CD14-positive monocyte (primary cell): Measurements from ENCODE around the gene NELL1. TPM values are rescaled to one million over a fixed set of nuclear protein-coding genes. Genes with fewer than 3 reads are reported as not detected.

Experiments
- DNase-seq, 3 donors: peaks; one replicate each; pipeline ENCODE4 v3.0.0-alpha.2; 2011 to 2022
- H2AFZ ChIP-seq: 2 replicates; pipeline ENCODE4 v1.6.0; 2012; ENCODE audit warnings: mild to moderate bottlenecking, low read depth, low read length, inconsistent platforms; ENCODE audit not compliant: insufficient read depth, poor library complexity, severe bottlenecking
- H3K27ac ChIP-seq, 2 donors: 1 replicate in 1 of 2; 2 replicates in 1 of 2; pipeline ENCODE4 v1.5.1; 2012 to 2013; ENCODE audit warnings: low read length in 2 of 2, control low read depth in 1 of 2, inconsistent platforms in 1 of 2, low read depth in 1 of 2, mild to moderate bottlenecking in 1 of 2
- H3K27me3 ChIP-seq, 2 donors: one replicate each; pipeline versions ENCODE4 v1.6.0 to v1.6.1; 2011 to 2013; ENCODE audit warnings: low read length in 2 of 2; ENCODE audit not compliant: control insufficient read depth in 2 of 2, insufficient read depth in 2 of 2
- H3K36me3 ChIP-seq, 2 donors: replicated peaks in 1 of 2; 1 replicate in 1 of 2; 2 replicates in 1 of 2; pipeline versions ENCODE4 v1.5.1 to v1.6.1; 2012 to 2013; ENCODE audit warnings: low read length in 2 of 2, control low read depth in 1 of 2, inconsistent platforms in 1 of 2, mild to moderate bottlenecking in 1 of 2; ENCODE audit not compliant: insufficient read depth in 2 of 2, control insufficient read depth in 1 of 2
- H3K4me1 ChIP-seq, 2 donors: 1 replicate in 1 of 2; 2 replicates in 1 of 2; pipeline versions ENCODE4 v1.5.1 to v1.6.1; 2012 to 2013; ENCODE audit warnings: low read length in 2 of 2, control low read depth in 1 of 2, inconsistent platforms in 1 of 2, mild to moderate bottlenecking in 1 of 2, moderate library complexity in 1 of 2; ENCODE audit not compliant: insufficient read depth in 2 of 2, control insufficient read depth in 1 of 2
- H3K4me2 ChIP-seq: replicated peaks from 2 replicates; pipeline ENCODE3; 2012; ENCODE audit warnings: low read length, moderate library complexity, mild to moderate bottlenecking; ENCODE audit not compliant: poor library complexity, severe bottlenecking; ENCODE audit errors: extremely low read depth
- H3K4me3 ChIP-seq, 3 experiments: fragments of 200-600 bp in 1 of 3; sonication (generic) in 1 of 3; replicated peaks in 1 of 3; 1 replicate in 2 of 3; 2 replicates in 1 of 3; pipeline ENCODE4 v1.5.1; 2011 to 2013; ENCODE audit warnings: low read length in 3 of 3, mild to moderate bottlenecking in 3 of 3, control low read depth in 2 of 3, low read depth in 2 of 3, inconsistent platforms in 1 of 3, moderate library complexity in 1 of 3
- H3K79me2 ChIP-seq: 2 replicates; pipeline ENCODE4 v1.6.0; 2012; ENCODE audit warnings: mild to moderate bottlenecking, control low read depth, inconsistent platforms, low read length, moderate library complexity; ENCODE audit not compliant: insufficient read depth
- H3K9ac ChIP-seq: 2 replicates; pipeline ENCODE4 v1.6.0; 2017; ENCODE audit warnings: low read length, mild to moderate bottlenecking; ENCODE audit not compliant: insufficient read depth, poor library complexity, severe bottlenecking
- H3K9me3 ChIP-seq, 2 donors: replicated peaks in 1 of 2; 1 replicate in 1 of 2; 2 replicates in 1 of 2; pipeline versions ENCODE4 v1.5.1 to v1.6.1; 2012 to 2013; ENCODE audit warnings: low read length in 2 of 2, control low read depth in 1 of 2; ENCODE audit not compliant: control insufficient read depth in 1 of 2, insufficient read depth in 1 of 2
- H4K20me1 ChIP-seq: 2 replicates; pipeline ENCODE4 v1.6.0; 2012; ENCODE audit warnings: mild to moderate bottlenecking, low read length, control low read depth, moderate library complexity; ENCODE audit not compliant: insufficient read depth
- H3K27ac Mint-ChIP-seq, 7 donors: one replicate each; pipeline ENCODE4 v1.8.0; 2020; ENCODE audit warnings: mild to moderate bottlenecking in 7 of 7, mixed read lengths in 7 of 7, moderate library complexity in 6 of 7, inconsistent platforms in 2 of 7
- H3K27me3 Mint-ChIP-seq, 3 donors: one replicate each; pipeline ENCODE4 v1.8.0; 2021 to 2022; ENCODE audit warnings: low read depth in 3 of 3, mild to moderate bottlenecking in 3 of 3, mixed read lengths in 3 of 3, moderate library complexity in 3 of 3, inconsistent platforms in 1 of 3
- H3K36me3 Mint-ChIP-seq, 2 donors: one replicate each; pipeline ENCODE4 v1.8.0; 2020; ENCODE audit warnings: mixed read lengths in 2 of 2, inconsistent platforms in 1 of 2, mild to moderate bottlenecking in 1 of 2
- H3K4me1 Mint-ChIP-seq: one replicate; pipeline ENCODE4 v1.8.0; 2020; ENCODE audit warnings: mild to moderate bottlenecking, mixed read lengths
- H3K4me3 Mint-ChIP-seq, 2 donors: one replicate each; pipeline ENCODE4 v1.8.0; 2020; ENCODE audit warnings: mild to moderate bottlenecking in 2 of 2, mixed read lengths in 2 of 2, moderate library complexity in 1 of 2
- H3K9me3 Mint-ChIP-seq, 7 donors: one replicate each; pipeline ENCODE4 v1.8.0; 2020 to 2022; ENCODE audit warnings: mixed read lengths in 7 of 7, mild to moderate bottlenecking in 6 of 7, moderate library complexity in 6 of 7, inconsistent platforms in 2 of 7
- CTCF ChIP-seq: fragments of 200-600 bp; IDR thresholded peaks from one replicate; pipeline ENCODE4 v1.8.0; 2022; ENCODE audit warnings: antibody characterized with exemption, mild to moderate bottlenecking
- WGBS: methylation state at CpG from one replicate; pipeline ENCODE4 v1.1.5; 2013; ENCODE audit warnings: missing lambda C conversion rate; ENCODE audit not compliant: insufficient coverage; 5-methylcytosine and 5-hydroxymethylcytosine counted together
- intact Hi-C, 2 donors: fragments of 100-400 bp; cut with micrococcal nuclease; formaldehyde crosslinking; loops; one replicate each; pipeline versions ENCODE4 v1.15.0 to v1.15.1; 2023
- polyA plus RNA-seq, 3 donors: library from polyadenylated mRNA; depleted of rRNA in 1 of 3; unstranded in 2 of 3; stranded (reverse) in 1 of 3; fragments of 300-500 nt in 2 of 3; fragments of >200 nt in 1 of 3; fragmentation: Illumina TruSeq in 2 of 3; gene quantifications; 1 replicate in 2 of 3; 2 replicates in 1 of 3; pipeline ENCODE4 v1.2.3, GENCODE V29; 2012 to 2021

Gene NELL1
- polyA plus RNA-seq, 3 donors = not detected

- Histone ChIP-seq H3K4me3 (no peak overlapping the region), H3K9me3 (no peaks in the 10 kb centered on the region), H3K27me3 (no peaks in the 10 kb centered on the region), H3K79me2 (no peaks in the 10 kb centered on the region), H2AFZ (no peak overlapping the region), H3K9ac (no peak overlapping the region), H4K20me1 (no peaks in the 10 kb centered on the region), H3K27ac (no peak overlapping the region), H3K4me2 (no peak overlapping the region), H3K4me1 (no peaks in the 10 kb centered on the region), H3K36me3 (no peaks in the 10 kb centered on the region)
- no peaks in the 10 kb centered on the region for H3K4me1 Mint-ChIP-seq
- no peak for DNase-seq
- no peak overlapping the region for H3K27ac Mint-ChIP-seq
- H3K4me3 Mint-ChIP-seq = no peak overlapping the region
- H3K36me3 Mint-ChIP-seq = no peaks in the 10 kb centered on the region
- H3K9me3 Mint-ChIP-seq = peaks cover 0 to 8% (median 0%) of the 10 kb centered on the region in 7 donors
- no peak for TF ChIP-seq CTCF
- H3K27me3 Mint-ChIP-seq = no peaks in the 10 kb centered on the region
- intact Hi-C loops = no loop called here
Measured at GRCh38 chr11:21403069-21403468, 733.7 kb downstream of the NELL1 start.

- H3K4me1 Mint-ChIP-seq = no peaks in the 10 kb centered on the region
- no peak for DNase-seq
- Histone ChIP-seq H3K4me3 (no peak overlapping the region), H3K4me1 (no peaks in the 10 kb centered on the region), H3K79me2 (no peaks in the 10 kb centered on the region), H4K20me1 (no peaks in the 10 kb centered on the region), H3K9ac (no peak overlapping the region), H3K9me3 (no peaks in the 10 kb centered on the region), H3K36me3 (no peaks in the 10 kb centered on the region), H3K4me2 (no peak overlapping the region), H2AFZ (no peak overlapping the region), H3K27ac (no peak overlapping the region), H3K27me3 (no peaks in the 10 kb centered on the region)
- no peaks in the 10 kb centered on the region for H3K27me3 Mint-ChIP-seq
- TF ChIP-seq CTCF = no peak
- intact Hi-C loops = no loop called here
- H3K36me3 Mint-ChIP-seq = no peaks in the 10 kb centered on the region
- 80% methylated on average over 1 of the region's 1 CpG for WGBS
- peaks cover 0 to 11% (median 0%) of the 10 kb centered on the region in 7 donors for H3K9me3 Mint-ChIP-seq
- H3K4me3 Mint-ChIP-seq = no peak overlapping the region
- no peak overlapping the region for H3K27ac Mint-ChIP-seq
Measured at GRCh38 chr11:21405422-21405821, 736.0 kb downstream of the NELL1 start.
